ENCODE measurements around the gene UNC13D.
A peak's percentile ranks its signal among the peaks of the same experiment; 100 is the strongest.
"Not testable (repeated sequence)": the region's sequence is repeated elsewhere in the genome, so short reads cannot be mapped to it uniquely, and the experiment has no call there.

Gene UNC13D

DNA sequence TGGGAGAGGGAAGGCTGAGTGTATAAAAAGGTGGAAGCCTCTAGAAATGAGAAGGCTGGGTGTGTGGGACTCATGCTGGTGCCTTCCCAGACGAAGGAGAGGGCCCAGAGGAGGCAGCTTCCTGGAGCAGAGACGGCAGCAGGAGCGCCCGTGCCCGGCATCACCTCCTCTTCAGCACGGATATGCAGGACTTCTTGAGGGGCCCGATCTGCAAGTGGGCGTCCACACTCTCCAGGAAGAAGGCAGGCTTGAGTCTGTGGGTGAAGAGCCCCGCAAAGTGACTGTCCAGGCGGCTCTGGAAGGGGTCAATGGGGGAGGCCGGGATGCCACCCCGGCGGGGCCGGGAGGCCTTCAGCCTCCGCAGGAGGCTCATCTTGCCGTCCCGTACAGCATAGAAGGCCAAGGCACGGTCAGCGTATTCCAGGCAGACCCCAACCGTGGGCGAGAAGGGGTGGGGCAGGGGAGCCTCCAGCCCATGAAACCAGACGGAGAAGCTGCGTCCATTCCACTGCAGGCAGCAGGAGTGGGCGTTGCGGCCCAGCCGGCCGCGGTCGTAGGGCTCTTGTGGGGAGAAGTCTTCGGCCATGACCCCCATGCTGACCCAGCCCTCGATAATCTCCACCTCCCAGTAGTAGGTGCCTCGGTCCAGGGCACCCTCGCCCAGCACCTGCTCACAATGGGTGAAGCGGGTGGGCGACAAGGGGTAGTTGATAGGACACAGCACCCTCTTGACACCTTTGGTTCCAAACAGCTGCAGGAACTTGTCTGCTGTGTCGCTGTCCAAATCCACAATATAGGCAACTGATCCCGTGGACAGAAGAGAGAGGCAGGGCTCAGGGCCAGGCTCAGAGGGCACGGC, 30.3 kb upstream of the UNC13D start:
- DNase-seq: no peak

GRCh38 chr17:75873587-75874322, 29.6 kb upstream of the UNC13D start:
- no peak for DNase-seq

- DNase-seq: peak; percentile 40 to 59
Measured at GRCh38 chr17:75872434-75873351, 28.5 kb upstream of the UNC13D start.

- not testable (repeated sequence) for DNase-seq
Measured at GRCh38 chr17:75870228-75870627, 26.0 kb upstream of the UNC13D start.

- DNase-seq: no peak
Measured at GRCh38 chr17:75869282-75870141, 25.3 kb upstream of the UNC13D start.

- not testable (repeated sequence) for DNase-seq
Measured at GRCh38 chr17:75868730-75869281, 24.6 kb upstream of the UNC13D start.

DNA sequence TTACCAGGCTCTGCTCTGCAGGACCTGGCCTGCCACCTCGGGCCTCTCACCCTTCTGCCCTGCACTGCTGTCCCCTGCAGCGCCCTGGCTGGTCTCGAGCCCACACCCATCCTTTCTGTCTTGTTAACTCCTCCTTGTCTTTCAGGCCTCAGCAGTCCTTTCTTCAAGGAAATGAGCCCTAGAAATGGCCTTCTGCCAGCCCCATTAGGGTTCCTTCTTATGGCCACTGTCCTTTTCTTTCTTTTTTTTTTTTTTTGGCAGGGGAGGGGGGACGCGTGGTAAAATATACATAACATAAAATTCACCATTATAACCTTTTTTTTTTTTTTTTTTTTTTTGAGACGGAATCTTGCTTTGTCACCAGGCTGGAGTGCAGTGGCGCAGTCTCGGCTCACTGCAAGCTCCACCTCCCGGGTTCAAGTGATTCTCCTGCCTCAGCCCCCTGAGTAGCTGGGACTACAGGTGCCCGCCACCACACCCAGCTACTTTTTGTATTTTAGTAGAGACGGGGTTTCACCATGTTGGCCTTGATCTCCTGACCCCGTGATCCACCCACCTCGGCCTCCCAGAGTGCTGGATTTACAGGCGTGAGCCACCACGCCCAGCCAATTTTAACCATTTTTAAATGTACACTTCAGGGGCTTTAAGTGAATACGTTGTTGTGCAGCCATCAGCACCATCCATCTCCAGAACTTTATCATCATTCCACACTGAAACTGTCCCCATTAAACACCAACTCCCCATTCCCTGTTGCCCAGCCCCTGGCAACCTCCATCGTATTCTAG, 21.4 kb upstream of the UNC13D start:
- not testable (repeated sequence) for DNase-seq

DNA sequence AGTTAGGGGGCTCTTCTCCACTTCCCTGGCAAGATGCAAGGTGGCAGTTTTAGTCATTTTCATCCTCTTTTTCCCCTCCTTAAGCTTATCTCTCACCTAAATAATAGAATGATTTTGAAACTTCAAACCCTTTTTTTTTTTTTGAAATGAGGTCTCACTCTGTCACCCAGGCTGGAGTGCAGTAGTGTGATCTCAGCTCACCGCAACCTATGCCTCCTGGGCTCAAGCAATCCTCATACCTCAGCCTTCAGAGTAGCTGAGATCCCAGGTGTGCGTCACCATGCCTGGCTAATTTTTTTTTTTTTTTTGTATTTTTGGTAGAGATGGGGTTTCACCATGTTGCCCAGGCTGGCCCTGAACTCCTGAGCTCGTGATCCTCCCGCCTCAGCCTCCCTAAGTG, 20.7 kb upstream of the UNC13D start:
- not testable (repeated sequence) for DNase-seq

DNA sequence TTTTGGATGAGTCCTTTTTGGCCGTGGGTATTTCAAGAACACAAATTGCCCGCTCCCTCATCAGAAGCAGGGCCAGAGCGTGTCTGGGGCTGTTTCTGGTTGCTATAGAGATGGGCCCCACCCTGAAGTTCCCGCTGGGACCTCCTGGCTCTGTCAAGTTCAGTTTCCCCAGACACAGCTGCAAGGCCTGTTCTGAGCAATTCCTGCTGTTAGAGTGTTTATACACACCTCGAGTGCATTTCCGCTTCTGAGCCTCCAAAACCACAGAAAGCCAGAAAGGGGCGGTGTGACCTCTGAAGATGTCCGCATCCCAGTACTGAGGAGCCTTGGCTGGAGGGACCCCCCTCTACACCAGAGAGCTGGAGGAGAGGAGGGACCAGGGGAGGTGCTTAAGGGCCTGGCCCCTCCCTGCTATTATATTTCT, 20.3 kb upstream of the UNC13D start:
- peak in 1 of 2 experiments; percentile 9 for DNase-seq

- DNase-seq: no peak
Measured at GRCh38 chr17:75861927-75862317, 17.7 kb upstream of the UNC13D start.

DNA sequence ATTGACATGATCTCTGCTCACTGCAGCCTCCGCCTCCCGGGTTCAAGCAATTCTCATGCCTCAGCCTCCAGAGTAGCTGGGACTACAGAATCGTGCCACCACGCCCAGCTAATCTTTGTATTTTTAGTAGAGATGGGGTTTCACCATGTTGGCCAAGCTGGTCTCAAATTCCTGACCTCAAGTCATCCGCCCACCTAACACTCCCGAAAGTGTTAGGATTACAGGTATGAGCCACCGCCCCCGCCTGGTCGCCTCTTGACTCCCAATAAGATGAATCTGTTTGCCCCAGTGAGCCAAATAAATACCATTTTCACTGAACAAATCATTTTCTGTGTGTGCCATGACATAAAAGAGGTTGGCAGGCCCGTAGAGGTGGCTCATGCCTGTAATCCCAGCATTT, 15.2 kb upstream of the UNC13D start:
- DNase-seq: not testable (repeated sequence)

GRCh38 chr17:75856062-75856756, 12.0 kb upstream of the UNC13D start:
- peak in 1 of 2 experiments; percentile 71 for DNase-seq

DNA sequence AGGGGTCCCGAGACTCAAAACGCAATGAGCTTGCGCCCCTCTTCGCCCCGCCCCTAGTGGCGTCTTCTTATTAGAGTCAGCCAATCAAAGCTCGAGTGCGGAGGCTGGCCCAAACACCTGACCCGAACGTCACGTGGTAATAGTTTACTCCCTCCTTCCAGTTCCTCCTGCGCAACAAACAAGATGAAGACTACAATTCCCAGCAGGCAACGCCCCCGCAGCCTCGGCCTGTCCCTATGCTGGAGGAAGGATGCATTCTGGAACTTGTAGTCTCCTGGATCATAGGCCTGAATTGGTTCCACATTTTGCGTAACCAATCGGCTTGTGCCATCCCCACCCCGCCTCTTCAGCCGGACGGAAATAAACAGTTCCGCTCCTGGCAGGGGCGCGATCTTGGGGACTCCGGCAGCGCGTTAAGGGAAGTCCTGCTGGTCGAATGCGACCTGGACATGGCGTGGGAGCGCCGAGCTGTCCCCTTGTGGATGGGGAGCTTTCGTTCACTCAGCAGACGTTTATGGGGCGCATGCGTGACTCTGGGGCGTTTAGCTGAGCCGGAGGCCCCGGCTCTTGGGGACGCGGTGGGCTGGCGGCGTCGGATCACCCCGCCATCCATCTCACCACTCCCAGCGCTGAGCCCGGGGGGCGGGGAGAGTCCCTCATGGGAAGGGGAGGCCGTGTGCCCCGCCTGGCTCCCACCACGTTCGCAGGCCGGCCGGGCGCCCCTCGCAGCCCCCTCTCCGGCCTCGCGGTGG, 11.3 kb upstream of the UNC13D start, which contains the start of gene WBP2:
Gene WBP2 (minus strand): TSS at position 26 of the 752 bp plus-strand sequence. CDS start 38 bp downstream, outside the sequence.
- peak; percentile 100 for DNase-seq

- DNase-seq: no peak
Measured at GRCh38 chr17:75854881-75855309, 10.7 kb upstream of the UNC13D start.

DNA sequence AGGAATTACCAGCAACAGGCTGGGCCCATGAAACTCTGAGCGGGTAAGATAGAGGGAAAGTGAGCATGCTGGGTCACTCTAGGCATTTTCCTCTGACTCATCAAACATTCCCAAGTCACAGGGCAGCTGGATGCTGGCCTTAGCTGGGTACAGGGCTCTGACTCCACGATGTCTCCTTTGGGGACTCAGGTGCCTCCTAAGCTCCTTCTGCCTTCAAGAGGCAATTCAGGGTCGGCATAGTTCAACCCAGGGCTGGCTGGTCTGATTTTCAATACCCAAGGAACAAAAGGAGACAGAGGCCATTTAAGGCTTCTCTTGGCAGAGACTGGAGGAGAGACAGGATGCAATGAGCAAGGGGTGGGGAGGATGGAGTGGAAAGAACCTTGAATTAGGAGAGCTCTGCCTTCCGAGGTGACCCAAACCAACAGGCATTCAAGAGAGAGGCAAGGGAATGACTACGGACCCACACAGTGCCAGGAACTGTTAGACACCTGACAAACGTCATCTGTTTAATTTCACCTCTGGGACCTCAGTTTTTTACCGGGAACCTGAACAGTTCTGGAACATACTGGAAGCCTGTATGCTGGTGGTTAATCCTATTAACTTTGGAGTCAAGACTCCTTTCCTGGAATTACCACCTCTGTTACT, 10.0 kb upstream of the UNC13D start:
- DNase-seq: no peak

DNA sequence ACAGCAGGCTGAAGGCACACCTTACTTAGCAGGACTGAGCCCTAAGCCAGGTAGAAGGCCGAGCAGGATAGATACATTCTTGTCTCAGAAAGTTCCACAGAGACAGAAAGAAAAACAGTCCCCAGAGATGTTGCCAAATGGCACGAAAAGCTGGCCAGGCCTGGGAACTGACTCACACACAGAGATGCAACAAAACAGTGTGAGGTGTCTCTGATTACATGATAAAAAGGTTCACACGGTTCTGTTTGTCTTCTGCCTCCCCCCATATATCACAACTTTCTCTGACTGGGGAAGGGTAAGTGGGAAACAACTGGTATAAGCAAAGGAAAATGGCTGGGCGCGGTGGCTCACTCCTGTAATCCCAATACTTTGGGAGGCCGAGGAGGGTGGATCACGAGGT, 9.2 kb upstream of the UNC13D start:
- no peak for DNase-seq

DNA sequence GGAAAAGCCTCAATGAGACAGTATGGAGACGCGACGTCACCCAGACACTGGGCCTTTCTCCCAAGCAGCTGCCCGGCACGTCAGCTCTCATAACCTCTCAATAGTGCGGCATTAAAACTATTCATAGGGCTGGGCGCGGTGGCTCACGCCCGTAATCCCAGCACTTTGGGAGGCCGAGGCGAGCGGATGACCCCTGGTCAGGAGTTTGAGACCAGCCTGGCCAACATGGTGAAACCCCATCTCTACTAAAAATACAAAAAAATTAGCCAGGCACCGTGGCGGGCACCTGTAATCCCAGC, 7.4 kb upstream of the UNC13D start:
- DNase-seq: not testable (repeated sequence)

GRCh38 chr17:75850928-75851692, 6.9 kb upstream of the UNC13D start:
- no peak for DNase-seq
